Panc1 (cell line): Measurements from ENCODE around the gene ISCA1. TPM values are rescaled to one million over a fixed set of nuclear protein-coding genes. Genes with fewer than 3 reads are reported as not detected.

Experiments
- ATAC-seq: fragments of 200-7000 bp; cut with Tn5 transposase; 2 replicates; pipeline ENCODE4 v1.9.1; 2020; ENCODE audit warnings: mild to moderate bottlenecking, moderate library complexity
- BruUV-seq: library from RNA; stranded (reverse); fragments of 400-500 nt; replicated peaks from 2 replicates; lab custom pipeline; 2021; lab: Mats Ljungman, UMichigan
- CTCF ChIA-PET: fragments of 300-600 bp; sonication (Branson Sonifier 250); formaldehyde crosslinking; loops from one replicate; lab custom pipeline; 2022; ENCODE audit warnings: antibody characterized with exemption; lab: Charles Lee
- POLR2A ChIA-PET: fragments of 300-600 bp; sonication (Branson Sonifier 250); formaldehyde crosslinking; loops from one replicate; lab custom pipeline; 2022; ENCODE audit warnings: antibody characterized with exemption; lab: Charles Lee
- DNase-seq: peaks from one replicate; pipeline ENCODE4 v3.0.0-alpha.2; 2010; ENCODE audit warnings: low read depth, low spot score
- H3K27ac ChIP-seq: 2 replicates; pipeline ENCODE4 v1.5.1; 2011; ENCODE audit warnings: mild to moderate bottlenecking, low read length, inconsistent platforms
- H3K27me3 ChIP-seq: fragments of 200-500 bp; sonication (Bioruptor generic); 2 replicates; pipeline ENCODE4 v1.6.0; 2014; ENCODE audit warnings: low read length, inconsistent platforms; ENCODE audit not compliant: control insufficient read depth, insufficient read depth
- H3K36me3 ChIP-seq: fragments of 200-500 bp; sonication (Bioruptor generic); 2 replicates; pipeline ENCODE4 v1.5.1; 2014; ENCODE audit warnings: inconsistent platforms, mild to moderate bottlenecking, low read length, moderate library complexity; ENCODE audit not compliant: control insufficient read depth, insufficient read depth
- H3K4me1 ChIP-seq: 2 replicates; pipeline ENCODE4 v1.5.1; 2011; ENCODE audit warnings: inconsistent platforms, mild to moderate bottlenecking, low read length, moderate library complexity; ENCODE audit not compliant: control insufficient read depth, insufficient read depth
- H3K4me3 ChIP-seq, 2 experiments: 2 replicates each; pipeline ENCODE4 v1.5.1; 2011 to 2012; ENCODE audit warnings: low read depth in 2 of 2, low read length in 2 of 2, mild to moderate bottlenecking in 2 of 2, inconsistent platforms in 1 of 2, moderate library complexity in 1 of 2
- H3K9me3 ChIP-seq: fragments of 200-500 bp; sonication (Bioruptor generic); 2 replicates; pipeline ENCODE4 v1.5.1; 2014; ENCODE audit warnings: low read depth, mild to moderate bottlenecking, inconsistent platforms, low read length, moderate library complexity; ENCODE audit not compliant: control insufficient read depth, insufficient read depth
- POLR2AphosphoS5 ChIP-seq: IDR thresholded peaks from 2 replicates; pipeline ENCODE4 v1.6.1; 2012; ENCODE audit warnings: mild to moderate bottlenecking, low read depth, low read length, moderate library complexity
- REST ChIP-seq, 2 experiments: IDR thresholded peaks; 2 replicates each; pipeline ENCODE4 v1.6.1; 2011 to 2012; ENCODE audit warnings: low read depth in 2 of 2, control low read depth in 1 of 2, low read length in 1 of 2, mild to moderate bottlenecking in 1 of 2, moderate library complexity in 1 of 2; ENCODE audit not compliant: insufficient read depth in 1 of 2
- SIN3A ChIP-seq: IDR thresholded peaks from 2 replicates; pipeline ENCODE4 v1.6.1; 2012; ENCODE audit warnings: low read depth, mild to moderate bottlenecking, low read length, moderate library complexity, borderline replicate concordance; ENCODE audit not compliant: insufficient read depth
- TCF7L2 ChIP-seq: IDR thresholded peaks from 2 replicates; pipeline ENCODE4 v1.6.1; 2011; ENCODE audit warnings: mild to moderate bottlenecking, low read depth, low read length, inconsistent platforms
- in situ Hi-C: cut with HindIII; loops from 2 replicates; pipeline ENCODE4 v1.10.0; 2016; ENCODE audit warnings: low sequenced_read_pairs, low pct_unique_long_range_greater_than_20kb
- intact Hi-C: fragments of 100-400 bp; cut with micrococcal nuclease; formaldehyde crosslinking; loops from one replicate; pipeline ENCODE4 v1.10.0; 2022; ENCODE audit not compliant: unreplicated experiment
- total RNA-seq: library from RNA; stranded (reverse); gene quantifications from one replicate; pipeline ENCODE4 v1.2.1, GENCODE V29; 2021; ENCODE audit not compliant: unreplicated experiment
- TF ChIP-seq, protein P1 (sequence below): fragments of 450-650 bp; IDR thresholded peaks from 2 replicates; pipeline ENCODE4 v1.5.1; 2017; ENCODE audit warnings: mild to moderate bottlenecking

ISCA1 gene
- total RNA-seq, 1 experiment from 2014 or later, result 19.9 TPM

DNA sequence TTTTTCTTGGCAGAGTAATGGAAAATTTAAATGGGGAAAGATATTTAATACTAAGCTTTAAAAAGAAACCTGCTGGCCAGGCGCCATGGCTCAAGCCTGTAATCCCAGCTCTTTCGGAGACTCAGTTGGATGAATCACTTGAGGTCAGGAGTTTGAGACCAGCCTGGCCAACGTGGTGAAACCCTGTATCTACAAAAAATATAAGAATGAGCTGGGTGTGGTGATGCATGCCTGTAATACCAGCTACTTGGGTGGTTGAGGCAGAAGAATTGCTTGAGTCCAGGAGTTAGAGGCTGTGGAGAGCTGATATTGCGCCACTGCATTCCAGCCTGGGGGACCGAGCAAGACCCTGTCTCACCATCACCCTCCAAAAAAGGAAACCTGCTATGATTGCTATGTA lies 39.0 kb upstream of the ISCA1 start:
- Histone ChIP-seq H3K4me1 (no peaks in the 10 kb centered on the region), H3K4me3 (no peak overlapping the region), H3K27ac (no peak overlapping the region), H3K27me3 (no peaks in the 10 kb centered on the region), H3K9me3 (no peaks in the 10 kb centered on the region), H3K36me3 (peaks cover 22% of the 10 kb centered on the region)
- in situ Hi-C loops (no loop called here), intact Hi-C loops (no loop called here)
- CTCF ChIA-PET, result no interaction called here
- no peak for TF ChIP-seq POLR2AphosphoS5
- TF ChIP-seq SIN3A, result no peak
- TF ChIP-seq REST (IDR thresholded peaks at IDR 0.05; ENCODE audit: insufficient read depth in 1 of 2, low read depth in 2 of 2, low read length in 1 of 2), result no peak
- TF ChIP-seq TCF7L2, result no peak
- ATAC-seq (no peak), DNase-seq (no peak)
- POLR2A ChIA-PET, result no interaction called here
- no TSS peak for BruUV-seq

GRCh38 chr9:86318187-86318586 lies 35.8 kb upstream of the ISCA1 start:
- ATAC-seq, result no peak
- Histone ChIP-seq H3K4me1 (no peaks in the 10 kb centered on the region), H3K9me3 (no peaks in the 10 kb centered on the region), H3K36me3 (peaks cover 14% of the 10 kb centered on the region), H3K27me3 (no peaks in the 10 kb centered on the region), H3K4me3 (no peak overlapping the region), H3K27ac (no peak overlapping the region)
- in situ Hi-C loops, result no loop called here
- intact Hi-C loops, result no loop called here
- ChIA-PET CTCF (no interaction called here), POLR2A (no interaction called here)
- TF ChIP-seq TCF7L2, result no peak
- TF ChIP-seq POLR2AphosphoS5, result no peak
- no peak for TF ChIP-seq SIN3A
- TF ChIP-seq REST (IDR thresholded peaks at IDR 0.05; ENCODE audit: insufficient read depth in 1 of 2, low read depth in 2 of 2, low read length in 1 of 2), result no peak
- TF ChIP-seq, protein P1, sequence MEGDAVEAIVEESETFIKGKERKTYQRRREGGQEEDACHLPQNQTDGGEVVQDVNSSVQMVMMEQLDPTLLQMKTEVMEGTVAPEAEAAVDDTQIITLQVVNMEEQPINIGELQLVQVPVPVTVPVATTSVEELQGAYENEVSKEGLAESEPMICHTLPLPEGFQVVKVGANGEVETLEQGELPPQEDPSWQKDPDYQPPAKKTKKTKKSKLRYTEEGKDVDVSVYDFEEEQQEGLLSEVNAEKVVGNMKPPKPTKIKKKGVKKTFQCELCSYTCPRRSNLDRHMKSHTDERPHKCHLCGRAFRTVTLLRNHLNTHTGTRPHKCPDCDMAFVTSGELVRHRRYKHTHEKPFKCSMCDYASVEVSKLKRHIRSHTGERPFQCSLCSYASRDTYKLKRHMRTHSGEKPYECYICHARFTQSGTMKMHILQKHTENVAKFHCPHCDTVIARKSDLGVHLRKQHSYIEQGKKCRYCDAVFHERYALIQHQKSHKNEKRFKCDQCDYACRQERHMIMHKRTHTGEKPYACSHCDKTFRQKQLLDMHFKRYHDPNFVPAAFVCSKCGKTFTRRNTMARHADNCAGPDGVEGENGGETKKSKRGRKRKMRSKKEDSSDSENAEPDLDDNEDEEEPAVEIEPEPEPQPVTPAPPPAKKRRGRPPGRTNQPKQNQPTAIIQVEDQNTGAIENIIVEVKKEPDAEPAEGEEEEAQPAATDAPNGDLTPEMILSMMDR, result no peak
- no peak for DNase-seq
- no TSS peak for BruUV-seq
